Measurements from ENCODE around the gene SH3RF1.

Gene SH3RF1

GRCh38 chr4:169059306-169060211, 211.2 kb downstream of the SH3RF1 start:
- no peak for DNase-seq

- DNase-seq, result no peak
Observed at GRCh38 chr4:169058312-169058711, 212.4 kb downstream of the SH3RF1 start.

- no peak for DNase-seq
Observed at GRCh38 chr4:169054879-169055278, 215.9 kb downstream of the SH3RF1 start.

GRCh38 chr4:169052594-169052945, 218.2 kb downstream of the SH3RF1 start:
- no peak for DNase-seq

- DNase-seq, result no peak
Observed at GRCh38 chr4:169051761-169052593, 218.8 kb downstream of the SH3RF1 start.

- no peak for DNase-seq
Observed at GRCh38 chr4:169050881-169051760, 219.6 kb downstream of the SH3RF1 start.

GRCh38 chr4:169050284-169050683, 220.5 kb downstream of the SH3RF1 start:
- DNase-seq, result no peak

- DNase-seq, result no peak
Observed at GRCh38 chr4:169048868-169049414, 221.8 kb downstream of the SH3RF1 start.

GRCh38 chr4:169047956-169048355, 222.8 kb downstream of the SH3RF1 start:
- DNase-seq, result no peak

- DNase-seq, result no peak
Observed at GRCh38 chr4:169045862-169046584, 224.7 kb downstream of the SH3RF1 start.

- no peak for DNase-seq
Observed at GRCh38 chr4:169044714-169045447, 225.9 kb downstream of the SH3RF1 start.
